Epithelial cell of esophagus (primary cell): Measurements from ENCODE around the gene CNOT11.
A peak's percentile ranks its signal among the peaks of the same experiment; 100 is the strongest.
"Not testable (repeated sequence)": the region's sequence is repeated elsewhere in the genome, so short reads cannot be mapped to it uniquely, and the experiment has no call there.

Experiments
- DNase-seq: peaks from one replicate; pipeline ENCODE4 v3.0.0; 2010; ENCODE audit warnings: low read depth
- H3K4me3 ChIP-seq: 2 replicates; pipeline ENCODE4 v1.5.1; 2011; ENCODE audit warnings: mild to moderate bottlenecking, low read length, control low read depth
- TF ChIP-seq, protein P1 (sequence below): IDR thresholded peaks from 2 replicates; pipeline ENCODE4 v1.5.1; 2011; ENCODE audit warnings: low read depth, mild to moderate bottlenecking, low read length, control low read depth, inconsistent platforms; ENCODE audit not compliant: insufficient read depth; ENCODE audit errors: missing control alignments

CNOT11 gene

DNA sequence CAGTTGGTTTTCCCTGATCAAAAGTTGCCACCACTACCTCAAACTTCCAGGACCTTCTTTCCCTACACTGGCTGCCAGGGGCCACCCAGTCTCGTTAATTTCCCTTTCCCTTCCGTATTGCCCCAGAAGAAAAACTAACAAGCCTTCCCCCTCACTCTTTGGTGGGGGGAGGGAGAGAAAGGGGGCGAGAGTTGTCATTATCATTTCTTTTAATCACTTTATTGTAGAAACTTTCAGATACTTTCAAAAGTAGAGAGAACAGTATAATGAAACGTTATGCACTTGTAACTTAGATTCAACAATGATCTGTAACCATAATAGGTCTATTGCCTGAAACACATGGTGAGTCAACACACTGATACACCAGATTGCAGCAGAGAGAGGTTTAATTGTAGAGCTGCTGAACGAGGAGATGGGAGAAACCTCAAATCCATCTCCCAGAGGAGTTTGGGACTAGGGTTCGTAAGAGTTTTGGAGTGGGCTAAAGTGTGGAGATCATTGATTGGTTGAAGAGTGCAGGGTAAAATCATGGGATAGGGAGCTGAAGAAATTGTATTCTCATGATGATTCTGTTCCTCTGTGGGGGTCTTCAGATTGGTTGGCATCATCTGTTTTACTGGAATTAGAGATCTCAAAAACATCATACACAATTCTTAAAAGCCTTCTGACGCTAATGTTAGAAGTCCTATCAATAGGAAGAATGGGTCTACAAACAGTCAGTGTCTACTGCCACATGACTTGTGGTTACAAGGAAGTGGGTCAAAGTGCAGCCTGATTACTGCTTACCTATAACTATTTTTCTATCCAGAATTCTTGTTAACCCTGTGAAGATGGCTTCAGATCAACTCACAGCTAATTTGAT is 58.4 kb downstream of the CNOT11 start:
- peak; percentile 54 for DNase-seq
- H3K4me3 ChIP-seq, result no peak overlapping the region
- TF ChIP-seq, protein P1, sequence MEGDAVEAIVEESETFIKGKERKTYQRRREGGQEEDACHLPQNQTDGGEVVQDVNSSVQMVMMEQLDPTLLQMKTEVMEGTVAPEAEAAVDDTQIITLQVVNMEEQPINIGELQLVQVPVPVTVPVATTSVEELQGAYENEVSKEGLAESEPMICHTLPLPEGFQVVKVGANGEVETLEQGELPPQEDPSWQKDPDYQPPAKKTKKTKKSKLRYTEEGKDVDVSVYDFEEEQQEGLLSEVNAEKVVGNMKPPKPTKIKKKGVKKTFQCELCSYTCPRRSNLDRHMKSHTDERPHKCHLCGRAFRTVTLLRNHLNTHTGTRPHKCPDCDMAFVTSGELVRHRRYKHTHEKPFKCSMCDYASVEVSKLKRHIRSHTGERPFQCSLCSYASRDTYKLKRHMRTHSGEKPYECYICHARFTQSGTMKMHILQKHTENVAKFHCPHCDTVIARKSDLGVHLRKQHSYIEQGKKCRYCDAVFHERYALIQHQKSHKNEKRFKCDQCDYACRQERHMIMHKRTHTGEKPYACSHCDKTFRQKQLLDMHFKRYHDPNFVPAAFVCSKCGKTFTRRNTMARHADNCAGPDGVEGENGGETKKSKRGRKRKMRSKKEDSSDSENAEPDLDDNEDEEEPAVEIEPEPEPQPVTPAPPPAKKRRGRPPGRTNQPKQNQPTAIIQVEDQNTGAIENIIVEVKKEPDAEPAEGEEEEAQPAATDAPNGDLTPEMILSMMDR, result no peak

DNA sequence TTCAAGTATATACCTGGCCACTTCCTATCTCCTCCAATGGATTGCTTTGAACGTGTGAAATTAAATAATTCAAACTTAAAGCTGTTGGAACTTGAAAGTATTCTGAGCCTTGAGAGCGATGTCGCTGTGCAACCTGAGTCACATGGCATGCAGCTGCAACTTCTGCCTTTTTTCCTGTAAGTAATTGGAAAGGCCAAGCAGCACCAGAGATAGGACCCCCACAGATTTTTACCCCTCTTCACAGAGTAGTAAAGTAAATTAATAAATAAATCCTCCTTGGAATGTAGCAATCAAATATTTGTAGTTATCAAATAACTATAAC is 59.0 kb downstream of the CNOT11 start:
- no peak overlapping the region for H3K4me3 ChIP-seq
- no peak for DNase-seq
- TF ChIP-seq, protein P1, result no peak

DNA sequence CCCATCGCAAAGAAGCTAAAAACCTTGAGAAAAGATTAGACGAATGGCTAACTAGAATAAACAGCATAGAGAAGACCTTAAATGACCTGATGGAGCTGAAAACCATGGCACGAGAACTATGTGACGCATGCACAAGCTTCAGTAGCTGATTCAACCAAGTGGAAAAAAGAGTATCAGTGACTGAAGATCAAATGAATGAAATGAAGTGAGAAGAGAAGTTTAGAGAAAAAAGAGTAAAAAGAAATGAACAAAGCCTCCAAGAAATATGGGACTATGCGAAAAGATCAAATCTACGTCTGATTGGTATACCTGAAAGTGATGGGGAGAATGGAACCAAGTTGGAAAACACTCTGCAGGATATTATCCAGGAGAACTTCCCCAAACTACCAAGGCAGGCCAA is 63.9 kb downstream of the CNOT11 start:
- DNase-seq, H3K4me3 ChIP-seq: not testable (repeated sequence)
